Activated T-cell treated with anti-CD3 and anti-CD28 coated beads, Interleukin-2, amount 50 U/mL, for 4 hours (primary cell): Measurements from ENCODE around the gene MGAM2. TPM values are rescaled to one million over a fixed set of nuclear protein-coding genes. Genes with fewer than 3 reads are reported as not detected.

Experiments
- ATAC-seq, 2 donors: fragments of 200-7000 bp; cut with Tn5 transposase; one replicate each; pipeline ENCODE4 v1.10.0; 2021
- DNase-seq: peaks from one replicate; pipeline ENCODE4 v3.0.0-alpha.2; 2020
- H3K27me3 Mint-ChIP-seq: one replicate; pipeline ENCODE4 v1.8.0; 2021; ENCODE audit warnings: low read depth, mixed read lengths
- H3K36me3 Mint-ChIP-seq: one replicate; pipeline ENCODE4 v1.8.0; 2022; ENCODE audit warnings: mixed read lengths; ENCODE audit not compliant: insufficient read depth
- H3K4me1 Mint-ChIP-seq: one replicate; pipeline ENCODE4 v1.8.0; 2021; ENCODE audit warnings: low read depth, mixed read lengths
- H3K4me3 Mint-ChIP-seq: one replicate; pipeline ENCODE4 v1.8.0; 2021; ENCODE audit warnings: mild to moderate bottlenecking, moderate library complexity, mixed read lengths
- H3K9me3 Mint-ChIP-seq: one replicate; pipeline ENCODE4 v1.8.0; 2021; ENCODE audit warnings: mixed read lengths
- total RNA-seq, 3 donors: library from RNA; stranded (reverse); gene quantifications; one replicate each; pipeline ENCODE4 v1.2.1, GENCODE V29; 2021

MGAM2 gene
- total RNA-seq, 3 donors from 2014 or later = not detected

DNA sequence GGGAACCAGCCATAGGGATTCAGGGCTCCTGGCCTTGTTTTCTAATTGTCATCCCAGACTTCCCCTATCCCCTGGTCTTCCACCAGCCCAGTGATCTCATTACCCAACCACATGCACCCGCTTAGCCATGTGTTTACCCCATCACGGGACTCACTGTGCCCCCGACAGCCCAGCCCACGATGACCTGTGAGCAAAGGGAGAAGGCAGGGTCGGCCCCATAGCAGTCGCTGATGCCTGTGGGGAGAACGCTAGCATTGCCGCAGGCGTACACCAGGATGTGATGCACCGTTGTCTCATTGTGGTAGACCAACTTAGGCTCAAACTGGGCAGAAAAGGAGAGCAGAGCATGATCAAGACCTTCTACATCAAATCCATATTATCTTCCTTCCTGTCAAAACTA lies 132.3 kb downstream of the MGAM2 start:
- Mint-ChIP-seq H3K27me3 (peaks cover 14% of the 10 kb centered on the region), H3K4me1 (no peaks in the 10 kb centered on the region), H3K4me3 (no peak overlapping the region), H3K9me3 (no peaks in the 10 kb centered on the region), H3K36me3 (no peaks in the 10 kb centered on the region)
- ATAC-seq (no peak), DNase-seq (no peak)

GRCh38 chr7:142248166-142249160 lies 136.9 kb downstream of the MGAM2 start:
- Mint-ChIP-seq H3K27me3 (peaks cover 8% of the 10 kb centered on the region), H3K4me1 (no peaks in the 10 kb centered on the region), H3K9me3 (no peaks in the 10 kb centered on the region), H3K36me3 (no peaks in the 10 kb centered on the region), H3K4me3 (no peak overlapping the region)
- DNase-seq (no peak), ATAC-seq (no peak)

DNA sequence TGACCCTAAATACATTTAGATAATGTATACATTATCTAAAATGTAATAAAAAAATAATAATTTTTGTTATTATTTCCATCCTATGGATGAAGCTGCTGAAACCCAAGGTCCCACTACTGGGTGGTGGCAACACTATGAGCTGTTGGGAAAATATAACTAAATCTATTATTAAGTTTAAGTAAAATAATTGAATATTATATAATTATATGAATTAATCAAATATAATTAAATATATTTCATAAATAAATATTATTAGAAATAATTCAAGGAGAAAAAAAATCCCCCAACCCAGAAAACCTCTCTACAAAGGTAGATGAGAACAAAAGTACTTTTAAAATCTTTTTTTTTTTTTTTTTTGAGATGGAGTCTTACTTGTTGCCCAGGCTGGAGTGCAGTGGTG lies 138.4 kb downstream of the MGAM2 start:
- Mint-ChIP-seq H3K4me1 (no peaks in the 10 kb centered on the region), H3K4me3 (no peak overlapping the region), H3K9me3 (no peaks in the 10 kb centered on the region), H3K36me3 (no peaks in the 10 kb centered on the region), H3K27me3 (peaks cover 8% of the 10 kb centered on the region)
- no peak for DNase-seq
- ATAC-seq = no peak

- no peaks in the 10 kb centered on the region for H3K9me3 Mint-ChIP-seq
- H3K4me3 Mint-ChIP-seq = no peak overlapping the region
- no peak for ATAC-seq
- H3K4me1 Mint-ChIP-seq = no peaks in the 10 kb centered on the region
- peaks cover 3% of the 10 kb centered on the region for H3K27me3 Mint-ChIP-seq
- DNase-seq = no peak
- no peaks in the 10 kb centered on the region for H3K36me3 Mint-ChIP-seq
These were observed 139.2 kb downstream of the MGAM2 start for GRCh38 chr7:142250705-142251104.

DNA sequence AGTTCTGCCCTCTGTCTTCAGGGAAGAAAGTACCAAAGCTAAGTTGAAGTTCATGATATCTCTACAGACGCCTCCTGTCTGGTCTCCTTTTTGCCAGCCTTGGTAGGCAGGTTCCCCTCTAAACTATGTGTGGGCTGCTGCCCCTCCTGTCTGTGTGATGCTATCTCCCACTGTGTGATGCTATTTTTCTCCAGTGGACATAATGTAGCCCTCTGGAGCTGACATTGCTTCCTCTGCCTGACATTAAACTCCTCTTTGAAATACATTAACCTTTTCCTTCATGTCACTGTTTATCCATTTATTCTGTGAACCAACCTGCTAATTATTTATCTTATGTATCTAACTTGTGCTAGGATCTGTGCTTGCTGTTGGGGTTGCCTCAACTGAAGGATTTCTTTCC lies 146.4 kb downstream of the MGAM2 start, which contains the start of gene PRSS58:
Gene PRSS58, minus strand, starts transcription at position 101 of the 400 bp plus-strand sequence. CDS start 351 bp downstream, outside the sequence.
- peaks cover 6% of the 10 kb centered on the region for H3K9me3 Mint-ChIP-seq
- peaks cover 6% of the 10 kb centered on the region for H3K27me3 Mint-ChIP-seq
- H3K4me1 Mint-ChIP-seq = no peaks in the 10 kb centered on the region
- H3K4me3 Mint-ChIP-seq = no peak within 1 kb of the TSS
- DNase-seq (no peak), ATAC-seq (no peak)
- H3K36me3 Mint-ChIP-seq = no peaks in the 10 kb centered on the region

DNA sequence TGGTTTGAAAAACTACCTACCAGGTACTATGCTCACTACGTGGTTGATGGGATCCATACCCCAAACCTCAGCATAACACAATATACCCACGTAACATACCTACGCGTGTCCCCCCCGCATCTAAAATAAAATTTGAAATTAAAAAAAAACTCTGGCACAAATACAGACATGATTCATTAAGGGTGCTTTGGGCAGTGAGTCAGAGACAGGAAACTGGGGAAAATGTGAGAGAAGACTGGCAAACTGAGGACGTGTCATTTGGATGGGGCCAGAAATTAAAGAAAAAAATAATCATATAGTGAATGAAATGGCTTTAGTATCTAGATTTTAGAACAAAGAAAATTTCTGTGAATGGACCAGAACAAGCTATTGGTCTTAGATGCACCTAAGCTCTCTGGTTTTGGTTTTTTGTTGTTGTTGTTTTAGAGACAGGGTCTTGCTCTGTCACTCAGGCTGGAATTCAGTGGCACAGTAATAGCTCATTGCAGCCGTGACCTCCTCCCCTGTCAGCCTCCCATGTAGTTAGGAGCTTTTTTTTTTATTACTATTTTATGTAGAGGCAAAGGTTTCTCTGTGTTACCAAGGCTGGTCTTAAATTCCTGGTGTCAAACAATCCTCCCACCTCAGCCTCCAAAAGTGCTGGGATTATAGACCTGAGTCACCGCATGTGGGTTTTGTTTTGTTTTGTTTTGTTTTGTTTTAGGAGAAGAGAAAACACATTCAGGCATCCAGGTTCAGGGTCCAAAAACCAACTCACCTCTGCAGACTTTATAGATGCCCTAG lies 152.3 kb downstream of the MGAM2 start:
- peaks cover 25% of the 10 kb centered on the region for H3K27me3 Mint-ChIP-seq
- H3K4me3 Mint-ChIP-seq = no peak overlapping the region
- ATAC-seq = no peak

More for the DNA sequence above, 152.3 kb downstream of the MGAM2 start:
- no peak for DNase-seq
- Mint-ChIP-seq H3K4me1 (no peaks in the 10 kb centered on the region), H3K9me3 (peaks cover 6% of the 10 kb centered on the region), H3K36me3 (no peaks in the 10 kb centered on the region)

Other genes starting within 250 kb of the MGAM2 start
- gene OR9A4, start 195.3 kb upstream of the MGAM2 start, total RNA-seq = not detected
- not detected for gene CLEC5A, start 164.7 kb upstream of the MGAM2 start, total RNA-seq
- not detected for gene TAS2R38, start 137.9 kb upstream of the MGAM2 start, total RNA-seq
- not detected for gene MGAM, start 115.8 kb upstream of the MGAM2 start, total RNA-seq
- gene PRSS58, start 146.3 kb downstream of the MGAM2 start, total RNA-seq = not detected